Sciatic nerve (tissue), 2 donors: ENCODE results near the gene GLI1. TPM values are rescaled to one million over a fixed set of nuclear protein-coding genes. Genes with fewer than 3 reads are reported as not detected.
"Not testable (repeated sequence)": the region's sequence is repeated elsewhere in the genome, so short reads cannot be mapped to it uniquely, and the experiment has no call there.

Experiments used
- ATAC-seq: fragments of 200-7000 bp; cut with Tn5 transposase; one replicate; pipeline ENCODE4 v1.9.1; 2020; ENCODE audit warnings: mild to moderate bottlenecking, moderate library complexity
- DNase-seq: peaks from one replicate; pipeline ENCODE4 v3.0.0-alpha.2; 2020; ENCODE audit warnings: low spot score
- intact Hi-C: fragments of 100-400 bp; cut with DNase I; formaldehyde crosslinking; loops from one replicate; pipeline ENCODE4 v1.14.2; 2022
- total RNA-seq: library from RNA; stranded (reverse); fragmentation: NEBNext Ultra II Directional; extraction: Animal tissue kit (Norgen Biotek cat#: 25700); gene quantifications from one replicate; pipeline ENCODE4 v1.2.1, GENCODE V29; 2021
- donor health status: DM: no; HTN: no; CAD: no.
- donor health status: DM: no; HTN: no; CAD: no.

Gene GLI1
- total RNA-seq, 1 donor from 2014 or later: 47.7 TPM

DNA sequence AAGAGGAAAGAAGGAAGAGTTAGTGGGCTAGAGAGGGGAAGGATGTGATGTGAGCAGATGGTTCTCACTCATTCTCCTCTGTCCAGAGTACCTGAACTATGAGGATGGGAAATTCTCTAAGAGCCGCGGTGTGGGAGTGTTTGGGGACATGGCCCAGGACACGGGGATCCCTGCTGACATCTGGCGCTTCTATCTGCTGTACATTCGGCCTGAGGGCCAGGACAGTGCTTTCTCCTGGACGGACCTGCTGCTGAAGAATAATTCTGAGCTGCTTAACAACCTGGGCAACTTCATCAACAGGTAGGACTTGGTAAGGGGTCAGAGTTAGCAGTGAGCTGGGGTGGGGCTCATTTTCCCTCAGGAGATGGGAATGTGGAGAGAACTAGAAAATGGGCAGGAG is 53.1 kb downstream of the GLI1 start:
- no peak for DNase-seq
- intact Hi-C loops: no loop called here
- ATAC-seq: no peak

DNA sequence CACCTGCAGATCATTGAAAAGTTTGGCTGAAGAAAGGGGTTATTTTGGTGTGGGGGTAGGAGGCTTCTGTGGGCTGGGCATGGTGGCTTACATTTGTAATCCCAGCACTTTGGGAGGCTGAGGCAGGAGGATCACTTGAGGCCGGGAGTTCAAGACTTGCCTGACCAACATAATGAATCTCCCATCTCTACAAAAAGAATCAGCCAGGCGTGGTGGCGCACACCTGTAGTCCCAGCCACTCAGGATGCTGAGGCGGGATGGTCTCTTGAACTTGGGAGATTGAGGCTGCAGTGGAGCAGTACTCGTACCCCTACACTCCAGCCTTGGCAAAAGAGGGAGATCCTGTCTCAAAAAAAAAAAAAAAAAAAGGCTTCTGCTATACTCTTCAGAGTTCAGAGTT is 53.7 kb downstream of the GLI1 start:
- ATAC-seq (no peak), DNase-seq (no peak)
- intact Hi-C loops: no loop called here

DNA sequence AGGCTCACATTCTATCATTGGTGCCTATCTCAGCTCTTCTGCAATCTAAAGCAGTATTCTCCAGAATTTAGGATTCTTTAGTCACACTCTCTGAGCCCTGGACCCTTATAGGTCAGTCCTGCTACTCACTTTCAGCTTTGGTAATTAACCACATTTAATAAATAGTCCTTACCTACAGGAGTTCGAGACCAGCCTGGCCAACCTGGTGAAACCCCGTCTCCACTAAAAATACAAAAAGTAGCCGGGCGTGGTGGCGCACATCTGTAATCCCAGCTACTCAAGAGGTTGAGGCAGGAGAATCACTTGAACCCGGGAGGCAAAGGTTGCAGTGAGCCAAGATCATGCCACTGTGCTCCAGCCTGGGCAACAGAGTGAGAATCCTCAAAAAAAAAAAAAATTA is 54.1 kb downstream of the GLI1 start:
- DNase-seq, intact Hi-C loops, ATAC-seq: not testable (repeated sequence)

DNA sequence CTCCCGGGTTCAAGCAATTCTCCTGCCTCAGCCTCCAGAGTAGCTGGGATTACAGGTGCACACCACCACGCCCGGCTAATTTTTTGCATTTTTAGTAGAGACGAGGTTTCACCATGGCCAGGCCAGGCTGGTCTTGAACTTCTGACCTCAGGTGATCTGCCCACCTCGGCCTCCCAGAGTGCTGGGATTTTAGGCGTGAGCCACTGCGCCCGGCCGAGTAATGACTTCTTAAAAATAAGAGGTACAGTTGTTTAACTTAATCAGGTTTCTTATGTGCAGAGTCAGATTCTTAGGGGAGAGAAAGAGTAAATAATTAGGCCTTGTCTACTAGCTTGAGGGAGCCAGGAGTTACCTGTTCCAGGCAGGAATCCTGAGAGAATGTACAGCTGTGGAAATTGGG is 54.7 kb downstream of the GLI1 start:
- intact Hi-C loops, DNase-seq, ATAC-seq: not testable (repeated sequence)

- no peak for DNase-seq
- no peak for ATAC-seq
- intact Hi-C loops: no loop called here
Observed at GRCh38 chr12:57514720-57515407, 55.3 kb downstream of the GLI1 start.

GRCh38 chr12:57515408-57515933 is 55.9 kb downstream of the GLI1 start:
- DNase-seq: no peak
- no peak for ATAC-seq
- intact Hi-C loops: no loop called here

DNA sequence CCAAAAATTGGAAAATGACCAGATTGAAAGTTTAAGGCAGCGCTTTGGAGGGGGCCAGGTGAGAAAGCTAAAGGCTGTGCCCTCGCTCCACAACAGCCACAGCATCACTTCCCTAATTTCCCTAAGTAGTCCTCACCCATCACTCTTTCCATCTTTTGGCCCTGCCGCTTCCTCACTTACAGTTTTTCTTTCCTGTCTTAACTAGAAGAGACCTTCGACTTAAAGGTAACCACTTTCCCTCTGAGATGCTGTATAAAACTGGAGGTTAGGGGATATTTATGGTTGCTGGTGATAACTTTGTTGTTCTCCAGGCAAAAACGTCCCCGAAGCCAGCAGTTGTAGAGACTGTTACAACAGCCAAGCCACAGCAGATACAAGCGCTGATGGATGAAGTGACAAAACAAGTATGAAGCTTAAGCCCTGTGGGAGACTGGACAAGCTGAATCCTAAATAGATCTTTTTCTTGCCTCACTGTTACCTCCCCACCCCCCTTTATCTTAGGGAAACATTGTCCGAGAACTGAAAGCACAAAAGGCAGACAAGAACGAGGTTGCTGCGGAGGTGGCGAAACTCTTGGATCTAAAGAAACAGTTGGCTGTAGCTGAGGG is 56.5 kb downstream of the GLI1 start:
- intact Hi-C loops: no loop called here
- ATAC-seq: no peak
- DNase-seq: no peak

DNA sequence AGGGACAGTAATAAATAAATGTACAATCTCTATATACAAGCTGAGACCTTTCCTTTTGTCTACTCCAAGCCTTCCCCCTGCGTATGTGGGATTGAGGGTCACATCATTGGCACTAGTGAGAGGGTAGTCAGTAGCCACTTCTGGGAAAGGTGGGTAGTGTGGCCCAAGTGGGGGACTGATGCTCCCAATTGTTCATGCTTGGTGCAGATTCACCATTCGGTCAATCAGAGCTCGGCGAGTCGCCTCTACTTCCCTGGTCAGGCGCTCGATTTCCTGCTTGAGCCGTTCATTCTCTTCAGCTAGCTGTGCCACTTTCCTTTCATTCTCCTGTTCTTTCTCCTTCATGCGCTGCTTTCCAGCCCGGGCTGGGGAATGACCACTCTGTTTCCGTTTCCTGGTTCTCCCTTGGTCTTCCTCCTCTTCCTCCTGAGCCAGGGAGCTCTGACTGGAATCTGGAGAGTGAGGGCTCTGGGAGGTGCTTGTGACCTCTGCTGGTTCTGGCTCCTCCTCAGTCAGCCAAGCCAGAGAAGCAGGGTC is 57.1 kb downstream of the GLI1 start:
- intact Hi-C loops: no loop called here
- DNase-seq (no peak), ATAC-seq (no peak)

DNA sequence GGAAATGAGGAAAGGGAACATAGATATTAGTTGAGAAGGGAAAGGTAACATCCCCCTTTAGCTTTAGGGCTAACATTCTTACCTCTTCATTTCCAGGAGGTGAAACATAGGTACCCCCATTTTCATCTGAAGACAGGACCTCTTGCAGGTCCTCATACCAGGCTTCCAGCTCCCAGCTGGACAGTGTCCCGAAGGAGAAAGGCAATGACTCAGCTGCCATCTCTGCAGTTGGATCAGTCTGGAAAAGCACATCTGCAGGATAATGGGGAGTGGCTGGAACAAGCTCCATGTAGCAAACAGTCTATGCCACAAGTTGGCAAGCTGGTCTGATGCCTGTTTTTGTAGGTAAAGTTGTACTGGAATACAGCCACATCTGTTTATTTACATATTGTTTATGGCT is 57.6 kb downstream of the GLI1 start:
- DNase-seq (no peak), ATAC-seq (no peak)
- intact Hi-C loops: no loop called here

DNA sequence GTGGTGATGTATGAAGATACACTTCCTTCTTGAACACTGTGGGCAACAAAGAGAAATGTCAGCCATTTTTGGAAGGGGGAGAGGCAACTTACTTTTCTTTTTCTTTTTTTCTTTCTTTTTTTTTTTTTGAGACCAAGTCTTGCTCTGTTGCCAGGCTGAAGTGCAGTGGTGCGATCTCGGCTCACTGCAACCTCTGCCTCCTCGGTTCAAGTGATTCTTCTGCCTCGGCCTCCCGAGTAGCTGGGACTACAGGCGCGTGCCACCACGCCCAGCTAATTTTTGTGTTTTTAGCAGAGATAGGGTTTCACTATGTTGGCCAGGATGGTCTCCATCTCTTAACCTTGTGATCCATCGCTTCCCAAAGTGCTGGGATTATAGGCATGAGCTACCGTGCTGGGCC is 58.1 kb downstream of the GLI1 start:
- intact Hi-C loops, ATAC-seq: not testable (repeated sequence)

GRCh38 chr12:57518176-57518919 is 58.8 kb downstream of the GLI1 start:
- no peak for DNase-seq
- intact Hi-C loops: no loop called here
- no peak for ATAC-seq

More for the DNA sequence above, 58.1 kb downstream of the GLI1 start:
- DNase-seq: not testable (repeated sequence)

GRCh38 chr12:57518920-57519795 is 59.6 kb downstream of the GLI1 start:
- intact Hi-C loops: no loop called here
- no peak for ATAC-seq

GRCh38 chr12:57519796-57520052 is 60.1 kb downstream of the GLI1 start:
- DNase-seq (no peak), ATAC-seq (peak; percentile 14)
- intact Hi-C loops: no loop called here

More at GRCh38 chr12:57518920-57519795, 59.6 kb downstream of the GLI1 start:
- DNase-seq: no peak

- ATAC-seq: peak; percentile 91
- DNase-seq: peak; percentile 100
- intact Hi-C loops: no loop called here
Observed at GRCh38 chr12:57520053-57520818, 60.7 kb downstream of the GLI1 start, which contains the start of gene DDIT3. Gene DDIT3, minus strand, starts transcription at chr12:57520514. Its CDS starts 3,108 bp downstream, at chr12:57517406.

- intact Hi-C loops: no loop called here
- ATAC-seq: peak; percentile 5
- DNase-seq: peak; percentile 77
Observed at GRCh38 chr12:57521525-57522010, 62.0 kb downstream of the GLI1 start.
